A549 (cell line): Measurements from ENCODE around the gene PPP2R2D. TPM values are rescaled to one million over a fixed set of nuclear protein-coding genes. Genes with fewer than 3 reads are reported as not detected.

Experiments
- ATAC-seq, 2 experiments: fragments of 200-7000 bp in 1 of 2; fragments of >200 bp in 1 of 2; cut with Nextera tagmentation in 1 of 2; cut with Tn5 transposase in 1 of 2; 3 replicates each; pipeline versions ENCODE4 v1.8.0 to v1.9.1; 2018 to 2020; ENCODE audit warnings: mild to moderate bottlenecking in 1 of 2, moderate library complexity in 1 of 2
- CTCF ChIA-PET: fragments of 300-600 bp; sonication (Branson Sonifier 250); formaldehyde crosslinking; extraction: SDS; loops from one replicate; lab custom pipeline; 2021; ENCODE audit warnings: antibody characterized with exemption, inconsistent platforms; lab: Yijun Ruan, JAX
- POLR2A ChIA-PET: fragments of 350-600 bp; formaldehyde crosslinking; extraction: SDS; loops from one replicate; lab custom pipeline; 2021; ENCODE audit warnings: antibody characterized with exemption, inconsistent platforms; lab: Yijun Ruan, JAX
- DNase-seq, 2 experiments: peaks; one replicate each; pipeline versions ENCODE4 v3.0.0 to v3.0.0-alpha.2; 2011 to 2016; ENCODE audit warnings: low read depth in 1 of 2, low spot score in 1 of 2
- FAIRE-seq: peaks from 2 replicates; lab custom pipeline; 2011; peaks lifted over from hg19 to GRCh38; lab: Jason Lieb, UNC
- H3K27ac ChIP-seq, 2 experiments: fragments of >200 bp; sonication (Bioruptor Twin); formaldehyde crosslinking; 3 replicates each; pipeline ENCODE4 v1.5.1; 2016 to 2017
- H3K4me1 ChIP-seq: fragments of >200 bp; sonication (Bioruptor Twin); formaldehyde crosslinking; 3 replicates; pipeline ENCODE4 v1.6.1; 2016
- H3K4me2 ChIP-seq: fragments of >200 bp; sonication (Bioruptor Twin); formaldehyde crosslinking; 3 replicates; pipeline ENCODE4 v1.6.1; 2016
- H3K4me3 ChIP-seq: fragments of >200 bp; sonication (Bioruptor Twin); formaldehyde crosslinking; 3 replicates; pipeline ENCODE4 v1.5.1; 2016
- H3K9me3 ChIP-seq: fragments of >200 bp; sonication (Bioruptor Twin); formaldehyde crosslinking; 3 replicates; pipeline ENCODE4 v1.6.1; 2016
- CEBPB ChIP-seq, 2 experiments: fragments of >200 bp in 1 of 2; sonication (Bioruptor Twin) in 1 of 2; formaldehyde crosslinking in 1 of 2; IDR thresholded peaks; 2 replicates each; pipeline ENCODE4 v1.6.1; 2012 to 2016
- EHMT2 ChIP-seq: fragments of 200-600 bp; sonication (generic); IDR thresholded peaks from 2 replicates; pipeline ENCODE4 v1.6.1; 2016; ENCODE audit warnings: antibody characterized with exemption, low read depth, mild to moderate bottlenecking, moderate library complexity
- ESRRA ChIP-seq: fragments of 150-350 bp; IDR thresholded peaks from 2 replicates; pipeline ENCODE4 v1.6.1; 2014; ENCODE audit warnings: mild to moderate bottlenecking, low read length, borderline replicate concordance
- FOSL2 ChIP-seq, 2 experiments: fragments of 450-650 bp in 1 of 2; fragments of >200 bp in 1 of 2; sonication (Bioruptor Twin) in 1 of 2; formaldehyde crosslinking; IDR thresholded peaks; 2 replicates each; pipeline versions ENCODE4 v1.5.0 to v1.6.1; 2016 to 2020; ENCODE audit warnings: mild to moderate bottlenecking in 1 of 2, moderate library complexity in 1 of 2
- GATA3 ChIP-seq: IDR thresholded peaks from 2 replicates; pipeline ENCODE4 v1.6.1; 2012; ENCODE audit warnings: borderline replicate concordance
- HDAC2 ChIP-seq: fragments of 200-600 bp; sonication (generic); IDR thresholded peaks from 2 replicates; pipeline ENCODE4 v1.6.1; 2016
- HOXA7 ChIP-seq: fragments of 250-450 bp; sonication (Bioruptor Pico); IDR thresholded peaks from 2 replicates; pipeline ENCODE4 v1.5.0; 2020; ENCODE audit warnings: mild to moderate bottlenecking, moderate library complexity
- HOXB13 ChIP-seq: fragments of 250-450 bp; sonication (Bioruptor Pico); IDR thresholded peaks from 2 replicates; pipeline ENCODE4 v1.5.0; 2020; ENCODE audit warnings: low read depth, mild to moderate bottlenecking, moderate library complexity
- JUN ChIP-seq, 2 experiments: fragments of >200 bp; sonication (Bioruptor Twin); formaldehyde crosslinking; IDR thresholded peaks; 2 replicates in 1 of 2; 3 replicates in 1 of 2; pipeline ENCODE4 v1.6.1; 2016 to 2017
- JUNB ChIP-seq: fragments of >200 bp; sonication (Bioruptor Twin); formaldehyde crosslinking; IDR thresholded peaks from 2 replicates; pipeline ENCODE4 v1.6.1; 2016
- KDM1A ChIP-seq: fragments of 200-600 bp; sonication (generic); IDR thresholded peaks from 2 replicates; pipeline ENCODE4 v1.6.1; 2016; ENCODE audit warnings: low read depth, mild to moderate bottlenecking
- KDM5A ChIP-seq: fragments of 200-600 bp; sonication (generic); IDR thresholded peaks from 2 replicates; pipeline ENCODE4 v1.6.1; 2016; ENCODE audit warnings: antibody characterized with exemption, mild to moderate bottlenecking
- MAZ ChIP-seq: fragments of 150-350 bp; IDR thresholded peaks from 2 replicates; pipeline ENCODE4 v1.6.1; 2014; ENCODE audit warnings: antibody characterized with exemption, low read depth, low read length, borderline replicate concordance
- MYC ChIP-seq: IDR thresholded peaks from 2 replicates; pipeline ENCODE4 v1.6.1; 2012; ENCODE audit warnings: mild to moderate bottlenecking, inconsistent platforms, low read length, improper control_type of control experiment, borderline replicate concordance
- POLR2A ChIP-seq: IDR thresholded peaks from 2 replicates; pipeline ENCODE4 v1.6.1; 2012; ENCODE audit warnings: mild to moderate bottlenecking, low read length
- POLR2AphosphoS2 ChIP-seq: conservative IDR thresholded peaks from 2 replicates; pipeline ENCODE4 v1.6.1; 2012; ENCODE audit warnings: low read length, improper control_type of control experiment, inconsistent platforms
- RFX5 ChIP-seq: fragments of 450-650 bp; IDR thresholded peaks from 2 replicates; pipeline ENCODE4 v1.7.1; 2014; ENCODE audit warnings: antibody characterized with exemption, mild to moderate bottlenecking, moderate library complexity
- TFCP2L1 ChIP-seq: fragments of 250-450 bp; sonication (Bioruptor Pico); IDR thresholded peaks from 2 replicates; pipeline ENCODE4 v1.5.0; 2021; ENCODE audit warnings: mild to moderate bottlenecking
- TP53 ChIP-seq: fragments of 250-450 bp; sonication (Bioruptor Pico); IDR thresholded peaks from 2 replicates; pipeline ENCODE4 v1.5.0; 2021; ENCODE audit warnings: mild to moderate bottlenecking, moderate library complexity
- ZC3H11A ChIP-seq: fragments of 450-650 bp; IDR thresholded peaks from 2 replicates; pipeline ENCODE4 v1.6.1; 2014; ENCODE audit warnings: antibody characterized with exemption, mild to moderate bottlenecking
- ZSCAN20 ChIP-seq: fragments of 250-450 bp; sonication (Bioruptor Pico); IDR thresholded peaks from 2 replicates; pipeline ENCODE4 v1.8.0; 2022; ENCODE audit warnings: mild to moderate bottlenecking, moderate library complexity
- WGBS: methylation state at CpG from one replicate; pipeline ENCODE4 v1.1.6; 2017; ENCODE audit errors: missing lambda C conversion rate; 5-methylcytosine and 5-hydroxymethylcytosine counted together
- polyA plus RNA-seq, 4 experiments: library from polyadenylated mRNA; depleted of rRNA in 3 of 4; stranded (reverse); fragments of >200 nt; fragmentation: RNase III in 1 of 4; extraction: RNeasy Plus Mini Kit Qiagen cat#74134 plus additional on column Dnase treatment in 1 of 4; gene quantifications; 2 replicates in 3 of 4; 3 replicates in 1 of 4; pipeline ENCODE4 v1.2.3, GENCODE V29; 2011 to 2017
- TF ChIP-seq, protein P1 (sequence below): fragments of >200 bp; sonication (Bioruptor Twin); formaldehyde crosslinking; IDR thresholded peaks from 3 replicates; pipeline ENCODE4 v1.6.1; 2016
- TF ChIP-seq, protein P2 (sequence below): fragments of >200 bp; sonication (Bioruptor Twin); formaldehyde crosslinking; IDR thresholded peaks from 3 replicates; pipeline ENCODE4 v1.5.1; 2016

PPP2R2D gene
- polyA plus RNA-seq, 2 of the 4 experiments (the other 2 are of a cell fraction), result 23.9 to 36.0 TPM

DNA sequence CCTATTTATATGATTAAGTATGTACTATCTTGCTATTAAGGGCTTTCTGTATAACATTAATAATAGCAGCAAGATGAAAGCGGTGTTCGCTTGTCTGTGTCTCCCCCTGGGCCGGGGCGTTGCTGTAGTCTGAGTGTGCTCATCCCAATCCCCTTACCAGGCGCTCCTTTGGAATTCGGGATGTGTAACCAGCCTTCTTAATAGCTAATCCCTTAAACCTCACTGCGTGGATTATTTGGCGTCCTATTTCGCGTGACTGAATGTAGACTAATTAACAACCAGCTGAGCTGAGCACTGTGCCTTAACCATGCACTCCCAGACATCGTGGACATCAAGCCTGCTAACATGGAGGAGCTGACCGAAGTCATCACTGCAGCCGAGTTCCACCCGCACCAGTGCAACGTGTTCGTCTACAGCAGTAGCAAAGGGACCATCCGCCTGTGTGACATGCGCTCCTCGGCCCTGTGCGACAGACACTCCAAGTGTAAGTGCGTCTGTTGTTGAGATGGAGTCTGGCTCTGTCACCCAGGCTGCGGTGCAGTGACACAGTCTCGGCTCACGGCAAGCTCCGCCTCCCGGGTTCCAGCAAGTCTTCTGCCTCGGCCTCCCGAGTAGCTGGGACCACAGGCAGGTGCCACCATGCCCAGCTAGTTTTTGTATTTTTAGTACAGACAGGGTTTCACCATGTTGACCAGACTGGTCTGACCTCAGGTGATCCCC, 44.3 kb downstream of the PPP2R2D start:
- FAIRE-seq (no peak), ATAC-seq (no peak), DNase-seq (no peak)
- Histone ChIP-seq H3K4me1 (peaks cover 34% of the 10 kb centered on the region), H3K4me2 (no peak overlapping the region; the same call in 2 of the 3 replicates), H3K27ac (peak overlapping the region in 1 of 2 experiments; percentile 76; a peak in 3 of 6 replicates), H3K9me3 (no peaks in the 10 kb centered on the region), H3K4me3 (no peak overlapping the region)
- TF ChIP-seq CEBPB (IDR thresholded peaks at IDR 0.05) (no peak), ESRRA (no peak), TP53 (CRISPR knock-in tag) (no peak), MYC (no peak), JUN (IDR thresholded peaks at IDR 0.05) (no peak), HOXA7 (CRISPR knock-in tag) (no peak), ZSCAN20 (no peak), EHMT2 (no peak), MAZ (no peak), POLR2A (no peak), GATA3 (no peak)
- CTCF ChIA-PET, result interaction anchor here (0.9 to 8.2 kb wide), 8 partner anchors 16 to 200 kb away, joined by 3 to 59 read pairs (median 4); partner anchors contain the start of gene PPP2R2D
- 93% methylated on average over 27 of the region's 28 CpGs for WGBS
- POLR2A ChIA-PET, result no interaction called here

DNA sequence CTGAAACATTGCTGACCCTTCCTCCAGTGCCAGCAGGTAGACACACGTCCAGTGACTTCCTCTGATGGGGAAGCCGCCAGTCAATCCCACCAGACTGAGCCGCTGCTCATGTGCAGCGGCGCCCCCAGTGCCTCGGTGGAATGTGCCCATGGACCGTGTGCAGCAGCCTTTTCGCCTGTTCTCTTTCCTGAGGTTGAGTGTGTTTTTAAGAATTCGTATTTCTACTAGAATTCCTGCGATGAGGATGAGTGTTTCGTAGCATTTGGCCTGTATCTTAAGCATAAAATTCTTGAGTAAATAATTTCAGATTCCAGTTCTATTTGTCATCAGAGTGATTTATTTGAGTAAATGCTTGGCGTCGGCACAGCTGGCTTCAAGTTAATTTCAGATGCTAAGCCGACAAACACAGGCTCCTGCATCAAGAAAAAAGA, 45.5 kb downstream of the PPP2R2D start:
- Histone ChIP-seq H3K9me3 (no peaks in the 10 kb centered on the region), H3K4me3 (no peak overlapping the region), H3K4me2 (peak overlapping the region; percentile 67), H3K27ac (peak overlapping the region; percentile 37 to 76; a peak in 4 of 6 replicates), H3K4me1 (peaks cover 34% of the 10 kb centered on the region)
- WGBS, result 12% methylated on average over 14 of the region's 14 CpGs
- ATAC-seq, result peak; percentile 58 to 62
- CTCF ChIA-PET, result interaction anchor here (0.6 to 8.2 kb wide), 10 partner anchors 10 to 79 kb away, joined by 3 to 59 read pairs (median 3); no protein-coding TSS in a partner anchor
- peak; percentile 38 to 39 for DNase-seq
- 0 out of 2 replicates have a peak, but pooled peaks have one; percentile 44 for TF ChIP-seq FOSL2 (IDR thresholded peaks at IDR 0.05)
- TF ChIP-seq FOSL2 (CRISPR knock-in tag; IDR thresholded peaks at IDR 0.05), result peak; percentile 53
- TF ChIP-seq, protein P1, sequence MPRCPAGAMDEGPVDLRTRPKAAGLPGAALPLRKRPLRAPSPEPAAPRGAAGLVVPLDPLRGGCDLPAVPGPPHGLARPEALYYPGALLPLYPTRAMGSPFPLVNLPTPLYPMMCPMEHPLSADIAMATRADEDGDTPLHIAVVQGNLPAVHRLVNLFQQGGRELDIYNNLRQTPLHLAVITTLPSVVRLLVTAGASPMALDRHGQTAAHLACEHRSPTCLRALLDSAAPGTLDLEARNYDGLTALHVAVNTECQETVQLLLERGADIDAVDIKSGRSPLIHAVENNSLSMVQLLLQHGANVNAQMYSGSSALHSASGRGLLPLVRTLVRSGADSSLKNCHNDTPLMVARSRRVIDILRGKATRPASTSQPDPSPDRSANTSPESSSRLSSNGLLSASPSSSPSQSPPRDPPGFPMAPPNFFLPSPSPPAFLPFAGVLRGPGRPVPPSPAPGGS, result no peak
- peak; percentile 50; the same call in 1 of the 2 replicates for TF ChIP-seq JUNB
- TF ChIP-seq HOXB13 (CRISPR knock-in tag), result no peak
- no peak for TF ChIP-seq HDAC2
- no peak for TF ChIP-seq MYC
- TF ChIP-seq TFCP2L1, result no peak
- TF ChIP-seq, protein P2, sequence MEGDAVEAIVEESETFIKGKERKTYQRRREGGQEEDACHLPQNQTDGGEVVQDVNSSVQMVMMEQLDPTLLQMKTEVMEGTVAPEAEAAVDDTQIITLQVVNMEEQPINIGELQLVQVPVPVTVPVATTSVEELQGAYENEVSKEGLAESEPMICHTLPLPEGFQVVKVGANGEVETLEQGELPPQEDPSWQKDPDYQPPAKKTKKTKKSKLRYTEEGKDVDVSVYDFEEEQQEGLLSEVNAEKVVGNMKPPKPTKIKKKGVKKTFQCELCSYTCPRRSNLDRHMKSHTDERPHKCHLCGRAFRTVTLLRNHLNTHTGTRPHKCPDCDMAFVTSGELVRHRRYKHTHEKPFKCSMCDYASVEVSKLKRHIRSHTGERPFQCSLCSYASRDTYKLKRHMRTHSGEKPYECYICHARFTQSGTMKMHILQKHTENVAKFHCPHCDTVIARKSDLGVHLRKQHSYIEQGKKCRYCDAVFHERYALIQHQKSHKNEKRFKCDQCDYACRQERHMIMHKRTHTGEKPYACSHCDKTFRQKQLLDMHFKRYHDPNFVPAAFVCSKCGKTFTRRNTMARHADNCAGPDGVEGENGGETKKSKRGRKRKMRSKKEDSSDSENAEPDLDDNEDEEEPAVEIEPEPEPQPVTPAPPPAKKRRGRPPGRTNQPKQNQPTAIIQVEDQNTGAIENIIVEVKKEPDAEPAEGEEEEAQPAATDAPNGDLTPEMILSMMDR, result 0 out of 3 replicates have a peak, but pooled peaks have one; percentile 5
- TF ChIP-seq POLR2AphosphoS2, result no peak
- no peak for TF ChIP-seq ZC3H11A
- TF ChIP-seq KDM1A, result no peak
- no peak for TF ChIP-seq KDM5A
- TF ChIP-seq CEBPB (IDR thresholded peaks at IDR 0.05), result no peak
- no peak for TF ChIP-seq RFX5
- TF ChIP-seq POLR2A, result no peak
- TF ChIP-seq, all 56 proteins: peak for 3
- no peak for FAIRE-seq
- POLR2A ChIA-PET, result interaction anchor here (0.8 to 1.1 kb wide), 2 partner anchors 40 to 46 kb away, joined by 3 to 5 read pairs; no protein-coding TSS in a partner anchor
